Progenitor cell of endocrine pancreas (in vitro differentiated cells): ENCODE data around the gene EMX2. TPM values are rescaled to one million over a fixed set of nuclear protein-coding genes. Genes with fewer than 3 reads are reported as not detected.
"Not testable (repeated sequence)": the region's sequence is repeated elsewhere in the genome, so short reads cannot be mapped to it uniquely, and the experiment has no call there.

ENCODE experiments used
- DNase-seq: peaks from one replicate; pipeline ENCODE4 v3.0.0; 2021; ENCODE audit warnings: low spot score; ENCODE audit not compliant: unreplicated experiment
- H3K27ac Mint-ChIP-seq: 2 replicates; pipeline ENCODE4 v1.8.0; 2021; ENCODE audit warnings: mild to moderate bottlenecking, moderate library complexity, mixed read lengths
- H3K27me3 Mint-ChIP-seq: 2 replicates; pipeline ENCODE4 v1.8.0; 2021; ENCODE audit warnings: mixed read lengths
- H3K36me3 Mint-ChIP-seq: 2 replicates; pipeline ENCODE4 v1.8.0; 2022; ENCODE audit warnings: mixed read lengths; ENCODE audit not compliant: insufficient read depth
- H3K4me1 Mint-ChIP-seq: 2 replicates; pipeline ENCODE4 v1.8.0; 2021; ENCODE audit warnings: low read depth, mixed read lengths
- H3K4me3 Mint-ChIP-seq: 2 replicates; pipeline ENCODE4 v1.8.0; 2021; ENCODE audit warnings: low read depth, mild to moderate bottlenecking, moderate library complexity, mixed read lengths
- H3K9me3 Mint-ChIP-seq: 2 replicates; pipeline ENCODE4 v1.8.0; 2021; ENCODE audit warnings: low read depth, mixed read lengths
- total RNA-seq: library from RNA; stranded (reverse); gene quantifications from 2 replicates; pipeline ENCODE4 v1.2.1, GENCODE V29; 2021
- TF ChIP-seq, protein P1 (sequence below): fragments of 200-600 bp; sonication (generic); IDR thresholded peaks from one replicate; pipeline ENCODE4 v1.5.0; 2021; ENCODE audit warnings: antibody characterized with exemption, mild to moderate bottlenecking; ENCODE audit not compliant: unreplicated experiment

The EMX2 gene
- total RNA-seq, 1 donor from 2014 or later: not detected

DNA sequence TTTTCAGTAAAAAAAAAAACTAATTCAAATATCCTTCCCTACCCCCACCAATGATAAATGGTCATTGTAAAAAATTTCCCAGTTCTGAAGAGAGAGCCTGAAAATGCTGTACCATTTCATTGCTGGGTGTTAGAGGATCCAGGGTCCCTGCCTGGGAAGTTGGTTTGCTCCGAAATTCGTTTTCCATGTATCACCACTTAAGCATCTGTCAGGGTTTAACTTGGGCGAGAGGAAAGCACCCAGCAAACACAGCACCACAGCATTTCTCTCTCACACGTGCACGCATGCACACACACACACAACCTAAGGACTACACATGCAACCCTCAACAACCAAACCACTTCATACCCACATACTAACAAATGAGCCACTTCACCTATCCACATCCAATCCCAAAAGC is 42.1 kb upstream of the EMX2 start:
- peaks cover 34% of the 10 kb centered on the region for H3K27me3 Mint-ChIP-seq
- H3K4me3 Mint-ChIP-seq: no peak overlapping the region
- no peaks in the 10 kb centered on the region for H3K9me3 Mint-ChIP-seq
- no peaks in the 10 kb centered on the region for H3K36me3 Mint-ChIP-seq
- H3K4me1 Mint-ChIP-seq: peaks cover 6% of the 10 kb centered on the region
- TF ChIP-seq, protein P1, sequence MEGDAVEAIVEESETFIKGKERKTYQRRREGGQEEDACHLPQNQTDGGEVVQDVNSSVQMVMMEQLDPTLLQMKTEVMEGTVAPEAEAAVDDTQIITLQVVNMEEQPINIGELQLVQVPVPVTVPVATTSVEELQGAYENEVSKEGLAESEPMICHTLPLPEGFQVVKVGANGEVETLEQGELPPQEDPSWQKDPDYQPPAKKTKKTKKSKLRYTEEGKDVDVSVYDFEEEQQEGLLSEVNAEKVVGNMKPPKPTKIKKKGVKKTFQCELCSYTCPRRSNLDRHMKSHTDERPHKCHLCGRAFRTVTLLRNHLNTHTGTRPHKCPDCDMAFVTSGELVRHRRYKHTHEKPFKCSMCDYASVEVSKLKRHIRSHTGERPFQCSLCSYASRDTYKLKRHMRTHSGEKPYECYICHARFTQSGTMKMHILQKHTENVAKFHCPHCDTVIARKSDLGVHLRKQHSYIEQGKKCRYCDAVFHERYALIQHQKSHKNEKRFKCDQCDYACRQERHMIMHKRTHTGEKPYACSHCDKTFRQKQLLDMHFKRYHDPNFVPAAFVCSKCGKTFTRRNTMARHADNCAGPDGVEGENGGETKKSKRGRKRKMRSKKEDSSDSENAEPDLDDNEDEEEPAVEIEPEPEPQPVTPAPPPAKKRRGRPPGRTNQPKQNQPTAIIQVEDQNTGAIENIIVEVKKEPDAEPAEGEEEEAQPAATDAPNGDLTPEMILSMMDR: no peak
- H3K27ac Mint-ChIP-seq: no peak overlapping the region
- no peak for DNase-seq

DNA sequence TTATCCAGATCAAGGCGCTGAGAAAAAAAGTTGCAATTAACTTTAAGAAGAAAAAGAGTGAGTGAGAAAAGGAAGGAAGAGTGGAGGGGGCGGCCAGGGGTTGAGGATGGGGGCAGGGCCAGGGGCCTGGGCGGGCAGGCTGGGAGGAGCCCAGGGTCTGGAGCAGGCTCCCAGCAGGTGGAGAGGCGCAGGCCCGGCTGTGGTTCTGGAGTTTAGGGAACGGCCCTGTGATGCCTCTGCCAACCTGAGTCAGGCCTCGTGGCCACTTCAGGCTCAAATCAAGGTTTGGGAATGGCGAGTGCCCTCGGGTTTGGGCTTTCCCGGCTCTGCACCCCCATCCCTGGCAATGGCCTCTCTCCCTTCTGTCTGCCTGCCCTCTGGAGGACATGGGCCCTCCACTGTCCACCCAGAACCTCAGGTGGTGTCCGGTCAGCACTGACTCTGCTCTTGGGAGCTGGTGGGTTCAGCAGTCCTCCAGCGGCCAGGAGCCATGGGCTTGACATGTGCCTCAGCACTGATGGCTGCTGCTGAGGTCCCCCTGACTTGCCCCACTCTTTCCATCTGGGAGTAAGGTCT is 41.0 kb upstream of the EMX2 start:
- TF ChIP-seq, protein P1: no peak
- Mint-ChIP-seq H3K36me3 (no peaks in the 10 kb centered on the region), H3K4me3 (no peak overlapping the region)

DNA sequence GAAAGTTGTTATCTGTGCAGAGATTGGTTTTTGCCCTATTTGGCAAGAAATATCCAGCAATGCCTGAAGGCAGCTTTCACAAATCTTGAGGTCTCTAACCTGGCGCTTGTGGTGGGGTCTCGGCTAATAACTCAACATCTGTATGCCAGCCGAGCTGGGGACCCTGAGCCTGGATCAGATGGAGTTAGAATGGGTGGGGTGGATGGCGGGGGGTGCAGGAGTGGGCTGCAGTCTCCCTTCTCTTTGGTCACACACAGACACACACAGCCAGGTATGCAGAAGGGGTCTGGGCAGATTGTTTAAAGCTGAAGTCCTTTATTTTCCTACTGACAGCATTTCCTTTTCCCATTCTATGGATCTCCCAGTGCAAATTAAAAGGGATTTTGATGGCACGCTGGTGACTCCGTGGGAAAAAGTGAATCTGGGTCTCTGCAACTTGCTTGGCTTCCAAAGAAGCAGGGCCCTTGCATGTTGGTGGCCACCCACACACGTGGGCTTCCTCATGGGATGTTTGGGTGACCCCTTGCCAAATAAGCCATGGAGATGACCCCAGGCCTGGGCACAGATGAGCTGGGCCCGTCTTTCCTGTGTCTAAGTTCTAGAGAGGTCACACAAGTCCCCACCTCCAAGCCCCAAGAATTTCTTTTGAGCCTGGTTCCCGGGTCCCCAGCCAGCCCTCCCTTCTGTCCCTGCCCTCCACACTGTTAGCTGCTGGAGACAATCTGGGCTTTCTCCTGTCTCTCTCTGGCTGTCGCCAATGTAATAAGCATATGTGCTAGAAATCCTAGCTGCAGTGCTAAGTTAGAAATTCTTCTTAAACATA is 39.9 kb upstream of the EMX2 start:
- Mint-ChIP-seq H3K4me1 (no peaks in the 10 kb centered on the region), H3K27me3 (peaks cover 39% of the 10 kb centered on the region), H3K9me3 (no peaks in the 10 kb centered on the region), H3K27ac (no peak overlapping the region), H3K36me3 (no peaks in the 10 kb centered on the region), H3K4me3 (no peak overlapping the region)
- DNase-seq: no peak
- TF ChIP-seq, protein P1: no peak

More for the DNA sequence above, 41.0 kb upstream of the EMX2 start:
- Mint-ChIP-seq H3K27me3 (peaks cover 40% of the 10 kb centered on the region), H3K9me3 (no peaks in the 10 kb centered on the region), H3K4me1 (peaks cover 2% of the 10 kb centered on the region), H3K27ac (no peak overlapping the region)
- DNase-seq: no peak

DNA sequence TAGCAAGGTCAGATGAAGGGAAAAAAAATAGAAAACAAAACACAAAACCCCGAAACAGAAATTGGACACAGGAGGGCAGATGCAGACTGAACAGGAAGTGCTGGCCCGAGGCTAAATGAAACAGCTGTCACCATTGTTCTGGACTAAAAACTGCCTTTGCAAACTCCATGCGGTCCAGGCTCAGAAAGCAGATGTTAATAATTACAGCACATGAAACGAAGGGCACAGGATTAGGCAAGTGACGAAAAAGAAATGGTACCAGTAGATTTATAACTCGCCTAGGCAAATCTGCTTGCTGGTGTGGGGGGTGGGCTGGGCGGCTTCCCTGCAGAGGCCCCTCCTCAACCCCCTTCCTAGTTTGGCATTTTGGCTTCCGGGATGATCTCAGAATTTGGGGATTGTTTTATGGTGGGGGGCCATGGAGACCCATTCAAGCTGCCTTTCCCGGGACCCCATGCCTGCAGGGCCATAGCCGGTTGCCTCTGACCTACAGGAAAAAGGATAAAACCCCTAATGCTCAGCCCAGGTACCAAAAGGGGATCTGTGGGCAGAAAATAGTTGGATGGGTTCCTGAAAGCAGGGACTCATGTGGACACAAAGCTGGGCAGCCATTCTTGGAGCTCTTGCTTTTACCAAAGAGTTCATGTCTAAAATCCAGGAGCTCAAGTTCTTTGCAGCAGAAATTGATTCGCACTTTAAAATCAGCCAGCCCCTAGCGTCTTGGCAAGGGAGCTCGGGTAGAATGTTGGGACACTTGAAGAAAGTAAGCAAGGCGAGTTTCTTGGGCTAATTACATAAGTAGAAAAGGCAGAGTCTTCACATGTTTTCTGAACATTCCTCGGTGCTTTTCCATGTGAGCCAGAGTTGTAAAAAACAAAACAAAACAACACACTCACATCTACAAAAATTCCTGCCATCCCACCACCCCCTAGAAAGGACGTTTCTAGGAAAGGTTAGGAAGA is 39.0 kb upstream of the EMX2 start:
- TF ChIP-seq, protein P1: no peak
- no peak for DNase-seq
- no peak overlapping the region for H3K4me3 Mint-ChIP-seq
- no peaks in the 10 kb centered on the region for H3K36me3 Mint-ChIP-seq
- H3K27me3 Mint-ChIP-seq: peaks cover 39% of the 10 kb centered on the region
- no peaks in the 10 kb centered on the region for H3K4me1 Mint-ChIP-seq
- no peaks in the 10 kb centered on the region for H3K9me3 Mint-ChIP-seq
- H3K27ac Mint-ChIP-seq: no peak overlapping the region

DNA sequence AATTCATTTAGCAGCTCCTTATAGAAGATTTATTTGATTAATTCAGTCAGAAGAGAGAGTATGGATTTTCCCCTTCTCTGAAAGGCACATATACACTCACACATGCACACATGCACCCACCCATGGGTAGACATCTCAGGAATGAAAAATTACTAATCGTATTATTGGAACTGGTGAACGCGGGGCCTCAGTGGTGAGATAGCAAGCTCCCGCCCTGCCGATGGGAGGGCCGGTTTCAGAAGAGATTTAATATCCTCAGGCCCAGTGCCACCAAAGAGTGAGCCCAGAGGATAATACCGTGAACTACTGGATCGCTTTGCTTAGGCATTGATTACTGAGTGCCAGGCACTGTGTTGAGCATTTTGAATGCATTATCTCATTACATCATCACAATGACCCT is 38.0 kb upstream of the EMX2 start:
- Mint-ChIP-seq H3K27ac (no peak overlapping the region), H3K4me3 (no peak overlapping the region), H3K4me1 (no peaks in the 10 kb centered on the region), H3K27me3 (peaks cover 44% of the 10 kb centered on the region), H3K9me3 (no peaks in the 10 kb centered on the region), H3K36me3 (no peaks in the 10 kb centered on the region)
- TF ChIP-seq, protein P1: no peak
- no peak for DNase-seq

DNA sequence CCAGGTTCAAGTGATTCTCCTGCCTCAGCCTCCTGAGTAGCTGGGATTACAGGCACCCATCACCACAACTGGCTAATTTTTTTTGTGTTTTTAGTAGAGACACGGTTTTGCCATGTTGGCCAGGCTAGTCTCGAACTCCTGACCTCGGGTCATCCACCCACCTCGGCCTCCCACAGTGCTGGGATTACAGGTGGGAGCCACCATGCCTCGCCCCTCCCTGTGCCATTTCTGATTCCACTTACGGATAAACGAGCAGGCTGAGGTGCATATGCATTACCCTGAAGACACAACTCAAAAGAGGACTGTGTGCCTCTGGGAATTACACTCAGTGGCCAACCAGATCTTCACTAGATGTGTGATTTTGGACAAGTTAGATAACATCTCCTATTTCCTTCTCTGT is 35.5 kb upstream of the EMX2 start:
- not testable (repeated sequence) for H3K9me3 Mint-ChIP-seq, H3K27ac Mint-ChIP-seq, DNase-seq, H3K36me3 Mint-ChIP-seq, H3K4me3 Mint-ChIP-seq, H3K4me1 Mint-ChIP-seq
- peaks cover 40% of the 10 kb centered on the region for H3K27me3 Mint-ChIP-seq
